ENCODE data around the gene CTDSPL2. TPM values are rescaled to one million over a fixed set of nuclear protein-coding genes. Genes with fewer than 3 reads are reported as not detected.
"Not testable (repeated sequence)": the region's sequence is repeated elsewhere in the genome, so short reads cannot be mapped to it uniquely, and the experiment has no call there.

The CTDSPL2 gene
- polyA plus RNA-seq, 1 experiment = 59.6 TPM

DNA sequence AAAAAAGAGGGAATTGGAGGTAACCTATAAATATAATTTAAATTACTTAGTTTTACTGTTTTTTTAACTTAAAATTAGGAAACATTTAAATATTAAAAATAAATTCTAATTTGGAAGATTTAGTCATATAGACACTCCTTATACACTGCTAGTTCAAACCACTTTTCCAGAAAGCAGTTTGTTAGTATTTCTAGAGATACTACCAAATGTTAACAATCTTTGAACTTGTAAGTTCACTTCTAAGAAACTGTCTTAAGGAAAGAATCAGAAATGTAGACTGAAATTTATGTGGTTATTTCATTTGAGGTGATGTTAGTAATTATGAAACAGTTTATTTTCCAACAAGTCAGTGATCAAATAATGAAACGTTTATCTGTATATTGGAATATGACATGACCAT, 22.7 kb downstream of the CTDSPL2 start:
- POLR2A ChIA-PET = no interaction called here
- H3K27me3 ChIP-seq (ENCODE audit: control insufficient read depth, insufficient read depth, low read length) = no peaks in the 10 kb centered on the region

DNA sequence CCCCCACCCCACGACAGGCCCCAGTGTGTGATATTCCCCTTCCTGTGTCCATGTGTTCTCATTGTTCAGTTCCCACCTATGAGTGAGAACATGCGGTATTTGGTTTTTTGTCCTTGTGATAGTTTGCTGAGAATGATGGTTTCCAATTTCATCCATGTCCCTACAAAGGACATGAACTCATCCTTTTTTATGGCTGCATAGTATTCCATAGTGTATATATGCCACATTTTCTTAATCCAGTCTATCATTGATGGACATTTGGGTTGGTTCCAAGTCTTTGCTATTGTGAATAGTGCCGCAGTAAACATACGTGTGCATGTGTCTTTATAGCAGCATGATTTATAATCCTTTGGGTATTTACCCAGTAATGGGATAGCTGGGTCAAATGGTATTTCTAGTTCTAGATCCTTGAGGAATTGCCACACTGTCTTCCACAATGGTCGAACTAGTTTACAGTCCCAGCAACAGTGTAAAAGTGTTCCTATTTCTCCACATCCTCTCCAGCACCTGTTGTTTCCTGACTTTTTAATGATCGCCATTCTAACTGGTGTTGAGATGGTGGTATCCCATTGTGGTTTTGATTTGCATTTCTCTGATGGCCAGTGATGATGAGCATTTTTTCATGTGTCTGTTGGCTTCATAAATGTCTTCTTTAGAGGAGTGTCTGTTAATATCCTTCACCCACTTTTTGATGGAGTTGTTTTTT, 26.3 kb downstream of the CTDSPL2 start:
- H3K9me3 ChIP-seq (ENCODE audit: control insufficient read depth, insufficient read depth, low read length); H3K27ac ChIP-seq (ENCODE audit: low read depth, low read length); DNase-seq (ENCODE audit: low read depth, low spot score); H3K27me3 ChIP-seq (ENCODE audit: control insufficient read depth, insufficient read depth, low read length); POLR2A ChIA-PET; H3K4me3 ChIP-seq (ENCODE audit: low read depth, low read length); CTCF ChIA-PET: not testable (repeated sequence)

More for the DNA sequence above, 22.7 kb downstream of the CTDSPL2 start:
- H3K4me3 ChIP-seq (ENCODE audit: low read depth, low read length) = no peak overlapping the region
- CTCF ChIA-PET = no interaction called here
- no peak overlapping the region for H3K27ac ChIP-seq (ENCODE audit: low read depth, low read length)
- TF ChIP-seq, protein P1, sequence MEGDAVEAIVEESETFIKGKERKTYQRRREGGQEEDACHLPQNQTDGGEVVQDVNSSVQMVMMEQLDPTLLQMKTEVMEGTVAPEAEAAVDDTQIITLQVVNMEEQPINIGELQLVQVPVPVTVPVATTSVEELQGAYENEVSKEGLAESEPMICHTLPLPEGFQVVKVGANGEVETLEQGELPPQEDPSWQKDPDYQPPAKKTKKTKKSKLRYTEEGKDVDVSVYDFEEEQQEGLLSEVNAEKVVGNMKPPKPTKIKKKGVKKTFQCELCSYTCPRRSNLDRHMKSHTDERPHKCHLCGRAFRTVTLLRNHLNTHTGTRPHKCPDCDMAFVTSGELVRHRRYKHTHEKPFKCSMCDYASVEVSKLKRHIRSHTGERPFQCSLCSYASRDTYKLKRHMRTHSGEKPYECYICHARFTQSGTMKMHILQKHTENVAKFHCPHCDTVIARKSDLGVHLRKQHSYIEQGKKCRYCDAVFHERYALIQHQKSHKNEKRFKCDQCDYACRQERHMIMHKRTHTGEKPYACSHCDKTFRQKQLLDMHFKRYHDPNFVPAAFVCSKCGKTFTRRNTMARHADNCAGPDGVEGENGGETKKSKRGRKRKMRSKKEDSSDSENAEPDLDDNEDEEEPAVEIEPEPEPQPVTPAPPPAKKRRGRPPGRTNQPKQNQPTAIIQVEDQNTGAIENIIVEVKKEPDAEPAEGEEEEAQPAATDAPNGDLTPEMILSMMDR (IDR thresholded peaks at IDR 0.05; ENCODE audit: low read depth, low read length) = no peak
- H3K9me3 ChIP-seq (ENCODE audit: control insufficient read depth, insufficient read depth, low read length) = peaks cover 4% of the 10 kb centered on the region; the same call in 1 of the 2 replicates
- DNase-seq (ENCODE audit: low read depth, low spot score) = no peak

DNA sequence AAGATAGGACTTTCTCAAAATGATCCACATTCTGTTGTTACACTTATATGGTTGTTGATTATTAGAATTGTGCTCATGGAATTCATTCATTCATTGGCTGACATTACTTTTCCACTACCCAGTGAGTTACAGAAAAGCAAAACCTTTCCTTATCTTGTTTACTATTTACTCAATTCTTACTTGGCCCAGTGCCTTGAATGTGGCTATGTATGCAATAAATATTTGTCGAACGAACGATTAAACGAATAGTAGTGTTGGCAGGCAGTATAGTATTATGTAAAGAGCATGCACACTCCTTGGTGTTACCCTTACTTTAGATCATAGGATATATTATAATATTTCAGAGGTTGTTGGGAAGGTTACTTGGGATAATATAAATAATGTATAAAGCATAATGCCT, 31.0 kb downstream of the CTDSPL2 start:
- H3K27ac ChIP-seq (ENCODE audit: low read depth, low read length) = no peak overlapping the region
- no peak for DNase-seq (ENCODE audit: low read depth, low spot score)
- H3K4me3 ChIP-seq (ENCODE audit: low read depth, low read length) = no peak overlapping the region
- ChIA-PET POLR2A (no interaction called here), CTCF (interaction anchor here (0.5 to 1.2 kb wide), 2 partner anchors 10 to 60 kb away, joined by 3 to 4 read pairs; no protein-coding TSS in a partner anchor)
- no peaks in the 10 kb centered on the region for H3K27me3 ChIP-seq (ENCODE audit: control insufficient read depth, insufficient read depth, low read length)
- TF ChIP-seq, protein P1 (IDR thresholded peaks at IDR 0.05; ENCODE audit: low read depth, low read length) = no peak
- no peaks in the 10 kb centered on the region for H3K9me3 ChIP-seq (ENCODE audit: control insufficient read depth, insufficient read depth, low read length)

DNA sequence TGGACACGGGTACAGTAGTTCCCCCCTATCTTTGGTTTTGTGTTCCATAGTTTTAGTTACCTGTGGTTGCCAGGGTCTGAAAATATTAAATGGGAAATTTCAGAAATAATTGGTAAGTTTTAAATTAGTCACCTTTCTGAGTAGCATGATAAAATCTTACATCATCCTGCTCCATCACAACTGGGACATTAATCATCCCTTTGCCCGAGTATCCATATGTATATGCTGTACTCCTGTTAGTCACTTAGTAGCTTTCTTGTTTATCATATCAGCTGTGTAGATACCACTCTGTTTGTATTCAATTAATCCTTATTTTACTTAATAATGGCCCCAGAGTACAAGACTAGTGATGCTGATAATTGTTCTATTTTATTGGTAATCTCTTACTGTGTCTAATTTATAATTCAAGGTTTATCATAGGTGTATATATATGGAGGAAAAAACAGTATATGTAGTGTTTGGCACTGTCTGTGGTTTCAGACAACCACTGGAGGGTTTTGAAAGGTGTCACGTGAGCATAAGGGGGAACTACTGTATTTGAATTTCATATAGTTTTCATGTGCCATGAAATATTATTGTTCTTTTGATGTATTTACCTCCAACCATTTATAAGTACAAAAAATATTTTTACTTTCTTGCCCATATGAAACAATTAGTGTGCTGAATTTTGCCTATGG, 41.4 kb downstream of the CTDSPL2 start:
- ChIA-PET POLR2A (interaction anchor here (0.7 to 0.8 kb wide), 2 partner anchors 14 to 23 kb away, joined by 3 to 4 read pairs; no protein-coding TSS in a partner anchor), CTCF (interaction anchor here (0.6 to 1.7 kb wide), 4 partner anchors 11 to 565 kb away, joined by 3 to 6 read pairs (median 4); no protein-coding TSS in a partner anchor)
- Histone ChIP-seq H3K27ac (ENCODE audit: low read depth, low read length) (no peak overlapping the region), H3K27me3 (ENCODE audit: control insufficient read depth, insufficient read depth, low read length) (no peaks in the 10 kb centered on the region), H3K4me3 (ENCODE audit: low read depth, low read length) (no peak overlapping the region), H3K9me3 (ENCODE audit: control insufficient read depth, insufficient read depth, low read length) (no peaks in the 10 kb centered on the region)
- TF ChIP-seq, protein P1 (IDR thresholded peaks at IDR 0.05; ENCODE audit: low read depth, low read length) = no peak
- DNase-seq (ENCODE audit: low read depth, low spot score) = peak; percentile 3

DNA sequence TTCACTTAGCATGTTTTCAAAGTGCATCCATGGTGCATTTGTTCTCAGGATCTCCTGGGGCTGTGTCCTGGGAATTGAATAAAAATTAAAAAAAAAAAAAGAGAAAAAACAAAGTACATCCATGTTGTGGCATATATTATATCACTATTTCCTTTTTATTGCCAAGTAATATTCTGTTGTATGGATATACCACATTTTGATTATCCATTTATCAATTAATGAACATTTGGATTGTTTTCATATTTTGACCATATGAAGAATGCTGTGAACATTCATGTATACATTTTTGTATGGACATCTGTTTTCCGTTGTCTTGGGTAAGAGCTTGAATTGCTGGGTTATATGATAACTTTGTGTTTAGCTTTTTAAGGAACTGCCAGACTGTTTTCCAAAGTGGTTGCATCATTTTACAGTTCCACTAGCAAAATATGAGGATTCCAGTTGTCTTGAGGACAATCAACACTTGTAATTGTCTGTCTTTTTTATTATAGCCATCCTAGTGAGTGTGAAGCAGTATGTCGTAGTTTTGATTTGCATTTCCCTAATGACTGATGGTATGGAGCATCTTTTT, 44.5 kb downstream of the CTDSPL2 start:
- POLR2A ChIA-PET = interaction anchor here (0.6 kb wide), 1 partner anchor 11 kb away, joined by 3 read pairs; no protein-coding TSS in a partner anchor
- Histone ChIP-seq H3K27ac (ENCODE audit: low read depth, low read length) (no peak overlapping the region), H3K9me3 (ENCODE audit: control insufficient read depth, insufficient read depth, low read length) (no peaks in the 10 kb centered on the region), H3K4me3 (ENCODE audit: low read depth, low read length) (no peak overlapping the region), H3K27me3 (ENCODE audit: control insufficient read depth, insufficient read depth, low read length) (no peaks in the 10 kb centered on the region)
- CTCF ChIA-PET = no interaction called here
- DNase-seq (ENCODE audit: low read depth, low spot score) = no peak
- TF ChIP-seq, protein P1 (IDR thresholded peaks at IDR 0.05; ENCODE audit: low read depth, low read length) = no peak

Measured in AG04450 (cell line).